HepG2 (cell line): ENCODE measurements around the gene SPRED2. TPM values are rescaled to one million over a fixed set of nuclear protein-coding genes. Genes with fewer than 3 reads are reported as not detected.
A peak's percentile ranks its signal among the peaks of the same experiment; 100 is the strongest.

ENCODE experiments used
- AFF4 ChIP-seq: sonication (generic); formaldehyde crosslinking; IDR thresholded peaks from 2 replicates; pipeline ENCODE4 v1.4.0; 2020; ENCODE audit warnings: missing genetic modification reagents
- CEBPZ ChIP-seq: IDR thresholded peaks from 2 replicates; pipeline ENCODE4 v1.6.1; 2012; ENCODE audit warnings: low read length, improper control_type of control experiment
- CREB3 ChIP-seq: sonication (generic); formaldehyde crosslinking; IDR thresholded peaks from 2 replicates; pipeline ENCODE4 v1.5.0; 2020; ENCODE audit warnings: missing genetic modification reagents
- CREM ChIP-seq, 2 experiments: sonication (generic) in 1 of 2; formaldehyde crosslinking in 1 of 2; IDR thresholded peaks; 2 replicates each; pipeline versions ENCODE4 v1.4.0 to v1.6.1; 2016 to 2020; ENCODE audit warnings: antibody characterized with exemption in 1 of 2, mild to moderate bottlenecking in 1 of 2, missing genetic modification reagents in 1 of 2
- FOXC1 ChIP-seq: sonication (generic); formaldehyde crosslinking; IDR thresholded peaks from 2 replicates; pipeline ENCODE4 v1.8.0; 2022; ENCODE audit warnings: mild to moderate bottlenecking, missing genetic modification reagents, borderline replicate concordance
- FOXP1 ChIP-seq, 2 experiments: fragments of 450-650 bp in 1 of 2; IDR thresholded peaks; 2 replicates each; pipeline ENCODE4 v1.6.1; 2017 to 2018; ENCODE audit warnings: antibody characterized with exemption in 1 of 2
- HNRNPH1 ChIP-seq: fragments of 200-400 bp; formaldehyde crosslinking; optimal IDR thresholded peaks from 2 replicates; pipeline ENCODE3; 2017; ENCODE audit warnings: mild to moderate bottlenecking, low read depth, low read length
- IRF2 ChIP-seq: IDR thresholded peaks from 2 replicates; pipeline ENCODE4 v1.6.1; 2018; ENCODE audit warnings: missing genetic modification reagents, missing compliant biosample characterization
- PPARG ChIP-seq: conservative IDR thresholded peaks from 2 replicates; pipeline ENCODE4 v1.6.1; 2016; ENCODE audit warnings: missing biosample characterization, missing genetic modification reagents
- RORA ChIP-seq: sonication (generic); formaldehyde crosslinking; IDR thresholded peaks from 2 replicates; pipeline ENCODE4 v1.5.0; 2020; ENCODE audit warnings: mild to moderate bottlenecking, missing genetic modification reagents, moderate library complexity
- TCF7 ChIP-seq: sonication (generic); IDR thresholded peaks from 2 replicates; pipeline ENCODE4 v1.6.1; 2016; ENCODE audit warnings: antibody characterized with exemption, low read depth
- ZNF703 ChIP-seq: sonication (generic); formaldehyde crosslinking; IDR thresholded peaks from 2 replicates; pipeline ENCODE4 v1.5.1; 2020; ENCODE audit warnings: missing genetic modification reagents, mild to moderate bottlenecking, moderate library complexity, borderline replicate concordance
- ZNF710 ChIP-seq: sonication (generic); formaldehyde crosslinking; IDR thresholded peaks from 2 replicates; pipeline ENCODE4 v1.5.0; 2020; ENCODE audit warnings: mild to moderate bottlenecking, missing genetic modification reagents, borderline replicate concordance
- ZNF784 ChIP-seq: sonication (generic); formaldehyde crosslinking; IDR thresholded peaks from 2 replicates; pipeline ENCODE4 v1.5.1; 2020; ENCODE audit warnings: missing genetic modification reagents, mild to moderate bottlenecking, borderline replicate concordance
- ZNF790 ChIP-seq: sonication (generic); formaldehyde crosslinking; IDR thresholded peaks from 2 replicates; pipeline ENCODE4 v1.8.0; 2022; ENCODE audit warnings: missing genetic modification reagents, mild to moderate bottlenecking, borderline replicate concordance
- polyA plus RNA-seq, 8 experiments: library from polyadenylated mRNA; depleted of rRNA in 3 of 8; stranded (reverse) in 7 of 8; unstranded in 1 of 8; fragments of >200 nt; fragmentation: Illumina TruSeq in 4 of 8; extraction: Trizol in 4 of 8; gene quantifications; 2 replicates each; pipeline versions ENCODE4 v1.2.1 to v1.2.3, GENCODE V29; 2011 to 2016; ENCODE audit warnings: low read depth in 4 of 8, missing spikeins in 1 of 8, mixed read lengths in 1 of 8; ENCODE audit not compliant: insufficient read depth in 1 of 8
- total RNA-seq, 5 experiments: library from RNA; depleted of rRNA; stranded (reverse); fragments of >200 nt; fragmentation: Illumina TruSeq; extraction: Trizol; gene quantifications; 2 replicates each; pipeline ENCODE4 v1.2.3, GENCODE V29; 2016; ENCODE audit warnings: low read depth in 1 of 5

The SPRED2 gene
- total and polyA plus RNA-seq, 2 of the 13 experiments (the other 11 are each of a cell fraction or from before 2014, with no cell fraction given), result 13.0 to 37.0 TPM

GRCh38 chr2:65291216-65292105 is 140.9 kb downstream of the SPRED2 start (continued):
- TF ChIP-seq ZNF710 (CRISPR knock-in tag), result no peak
- TF ChIP-seq HNRNPH1, result no peak
- peak; percentile 30; the same call in 1 of the 2 replicates for TF ChIP-seq CREM (IDR thresholded peaks at IDR 0.05)
- no peak for TF ChIP-seq CREM (CRISPR knock-in tag; IDR thresholded peaks at IDR 0.05)
- no peak for TF ChIP-seq RORA (CRISPR knock-in tag)
- no peak for TF ChIP-seq CEBPZ
- no peak for TF ChIP-seq FOXP1 (IDR thresholded peaks at IDR 0.05)
- TF ChIP-seq FOXP1 (CRISPR knock-in tag; IDR thresholded peaks at IDR 0.05), result peak; percentile 15; the same call in 1 of the 2 replicates
- no peak for TF ChIP-seq FOXC1
- TF ChIP-seq AFF4 (CRISPR knock-in tag), result no peak
- TF ChIP-seq PPARG (CRISPR knock-in tag), result peak; percentile 61
- TF ChIP-seq IRF2 (CRISPR knock-in tag), result no peak
- no peak for TF ChIP-seq ZNF784
- 0 out of 2 replicates have a peak, but pooled peaks have one; percentile 53 for TF ChIP-seq CREB3 (CRISPR knock-in tag)
- no peak for TF ChIP-seq ZNF703 (CRISPR knock-in tag)
- no peak for TF ChIP-seq ZNF790
- peak; percentile 76 for TF ChIP-seq TCF7
